Suprapubic skin (tissue), 4 donors: Measurements from ENCODE around the gene VPS8. TPM values are rescaled to one million over a fixed set of nuclear protein-coding genes. Genes with fewer than 3 reads are reported as not detected.

Source experiments
- DNase-seq, 2 donors: peaks; one replicate each; pipeline ENCODE4 v3.0.0-alpha.2; 2019; ENCODE audit warnings: low spot score in 2 of 2
- H3K27ac ChIP-seq: fragments of 200-600 bp; sonication (generic); one replicate; pipeline ENCODE4 v1.5.1; 2019
- H3K27me3 ChIP-seq: fragments of 200-600 bp; sonication (generic); one replicate; pipeline ENCODE4 v1.5.1; 2019
- H3K36me3 ChIP-seq: fragments of 200-600 bp; sonication (generic); one replicate; pipeline ENCODE4 v1.5.1; 2019
- H3K4me1 ChIP-seq: fragments of 200-600 bp; sonication (generic); one replicate; pipeline ENCODE4 v1.5.1; 2019
- H3K4me3 ChIP-seq: fragments of 200-600 bp; sonication (generic); one replicate; pipeline ENCODE4 v1.5.1; 2019; ENCODE audit warnings: mild to moderate bottlenecking
- H3K9me3 ChIP-seq: fragments of 200-600 bp; sonication (generic); one replicate; pipeline ENCODE4 v1.5.1; 2019
- EP300 ChIP-seq: sonication (generic); formaldehyde crosslinking; IDR thresholded peaks from one replicate; pipeline ENCODE4 v1.6.1; 2017; ENCODE audit warnings: antibody characterized with exemption
- POLR2A ChIP-seq, 2 donors: fragments of 450-650 bp; IDR thresholded peaks; one replicate each; pipeline ENCODE4 v1.6.1; 2017; ENCODE audit warnings: antibody characterized with exemption in 2 of 2, mild to moderate bottlenecking in 2 of 2, moderate library complexity in 2 of 2
- POLR2AphosphoS5 ChIP-seq, 3 donors: sonication (generic); formaldehyde crosslinking; IDR thresholded peaks; one replicate each; pipeline ENCODE4 v1.6.1; 2017; ENCODE audit warnings: antibody characterized with exemption in 3 of 3
- whole genome bisulfite sequencing: methylation state at CpG from one replicate; pipeline ENCODE4 v1.1.5; 2018; 5-methylcytosine and 5-hydroxymethylcytosine counted together
- total RNA-seq, 4 donors: library from RNA; depleted of rRNA; stranded (reverse); fragments of >200 nt; gene quantifications; one replicate each; pipeline ENCODE4 v1.1.0, GENCODE V29; 2016
- TF ChIP-seq, protein P1 (sequence below), 2 donors: fragments of 200-600 bp in 1 of 2; fragments of 450-650 bp in 1 of 2; sonication (generic) in 1 of 2; IDR thresholded peaks; one replicate each; pipeline ENCODE4 v1.5.1; 2016 to 2019; ENCODE audit warnings: antibody characterized with exemption in 2 of 2, mild to moderate bottlenecking in 1 of 2, moderate library complexity in 1 of 2

Gene VPS8
- total RNA-seq, 4 donors from 2014 or later = 36.1 to 93.8 (median 57.2) TPM

DNA sequence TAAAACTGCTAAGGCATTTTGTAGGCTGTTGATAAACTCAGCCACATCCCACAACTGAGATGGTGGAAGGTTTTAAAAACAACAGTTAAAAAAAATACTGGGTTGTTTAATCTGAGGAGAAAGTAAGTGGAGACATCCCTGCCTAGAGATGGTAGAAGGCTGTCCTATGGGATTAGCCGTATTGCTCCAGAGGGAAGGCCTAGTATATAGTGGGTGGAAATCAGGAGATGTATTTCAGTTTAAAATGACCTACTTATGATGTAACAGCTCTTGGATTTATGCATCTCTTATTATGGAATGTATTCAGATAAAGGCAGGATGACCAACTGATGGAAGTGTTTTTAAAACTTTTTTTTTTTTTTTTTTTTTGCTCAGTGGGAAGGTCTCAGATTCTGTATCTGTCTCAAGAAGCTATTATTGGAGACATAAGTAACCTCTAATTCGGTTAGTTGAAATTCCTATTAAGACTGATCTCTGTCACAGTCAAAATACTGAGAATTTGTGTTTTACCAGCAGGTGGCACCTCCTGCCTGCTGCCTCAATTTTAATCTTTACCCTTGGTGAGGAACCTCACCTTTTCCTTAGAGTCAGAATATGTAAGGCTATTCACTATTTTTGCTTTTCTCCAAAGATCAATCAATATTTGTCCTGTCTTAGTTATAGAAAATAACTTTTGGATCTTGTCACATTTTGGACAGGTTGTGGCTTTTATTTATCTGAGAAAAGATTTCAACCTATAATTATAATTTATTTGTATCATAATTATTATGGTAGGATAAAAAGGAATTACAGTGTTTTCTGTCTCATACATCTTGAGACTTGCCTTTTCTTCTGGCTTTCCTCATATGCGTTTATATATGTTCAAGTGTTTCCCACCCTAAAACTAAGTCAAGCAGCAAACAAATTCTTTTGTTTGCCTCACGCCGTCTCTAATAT is 63.0 kb downstream of the VPS8 start:
- 74% methylated on average over 5 of the region's 5 CpGs for WGBS
- TF ChIP-seq, protein P1, sequence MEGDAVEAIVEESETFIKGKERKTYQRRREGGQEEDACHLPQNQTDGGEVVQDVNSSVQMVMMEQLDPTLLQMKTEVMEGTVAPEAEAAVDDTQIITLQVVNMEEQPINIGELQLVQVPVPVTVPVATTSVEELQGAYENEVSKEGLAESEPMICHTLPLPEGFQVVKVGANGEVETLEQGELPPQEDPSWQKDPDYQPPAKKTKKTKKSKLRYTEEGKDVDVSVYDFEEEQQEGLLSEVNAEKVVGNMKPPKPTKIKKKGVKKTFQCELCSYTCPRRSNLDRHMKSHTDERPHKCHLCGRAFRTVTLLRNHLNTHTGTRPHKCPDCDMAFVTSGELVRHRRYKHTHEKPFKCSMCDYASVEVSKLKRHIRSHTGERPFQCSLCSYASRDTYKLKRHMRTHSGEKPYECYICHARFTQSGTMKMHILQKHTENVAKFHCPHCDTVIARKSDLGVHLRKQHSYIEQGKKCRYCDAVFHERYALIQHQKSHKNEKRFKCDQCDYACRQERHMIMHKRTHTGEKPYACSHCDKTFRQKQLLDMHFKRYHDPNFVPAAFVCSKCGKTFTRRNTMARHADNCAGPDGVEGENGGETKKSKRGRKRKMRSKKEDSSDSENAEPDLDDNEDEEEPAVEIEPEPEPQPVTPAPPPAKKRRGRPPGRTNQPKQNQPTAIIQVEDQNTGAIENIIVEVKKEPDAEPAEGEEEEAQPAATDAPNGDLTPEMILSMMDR (IDR thresholded peaks at IDR 0.05) = peak; percentile 31 to 49
- no peak for TF ChIP-seq EP300
- DNase-seq = no peak
- no peak overlapping the region for H3K27ac ChIP-seq
- H3K4me1 ChIP-seq = no peaks in the 10 kb centered on the region
- H3K36me3 ChIP-seq = peaks cover 52% of the 10 kb centered on the region
- H3K9me3 ChIP-seq = no peaks in the 10 kb centered on the region
- no peak overlapping the region for H3K4me3 ChIP-seq
- no peaks in the 10 kb centered on the region for H3K27me3 ChIP-seq

DNA sequence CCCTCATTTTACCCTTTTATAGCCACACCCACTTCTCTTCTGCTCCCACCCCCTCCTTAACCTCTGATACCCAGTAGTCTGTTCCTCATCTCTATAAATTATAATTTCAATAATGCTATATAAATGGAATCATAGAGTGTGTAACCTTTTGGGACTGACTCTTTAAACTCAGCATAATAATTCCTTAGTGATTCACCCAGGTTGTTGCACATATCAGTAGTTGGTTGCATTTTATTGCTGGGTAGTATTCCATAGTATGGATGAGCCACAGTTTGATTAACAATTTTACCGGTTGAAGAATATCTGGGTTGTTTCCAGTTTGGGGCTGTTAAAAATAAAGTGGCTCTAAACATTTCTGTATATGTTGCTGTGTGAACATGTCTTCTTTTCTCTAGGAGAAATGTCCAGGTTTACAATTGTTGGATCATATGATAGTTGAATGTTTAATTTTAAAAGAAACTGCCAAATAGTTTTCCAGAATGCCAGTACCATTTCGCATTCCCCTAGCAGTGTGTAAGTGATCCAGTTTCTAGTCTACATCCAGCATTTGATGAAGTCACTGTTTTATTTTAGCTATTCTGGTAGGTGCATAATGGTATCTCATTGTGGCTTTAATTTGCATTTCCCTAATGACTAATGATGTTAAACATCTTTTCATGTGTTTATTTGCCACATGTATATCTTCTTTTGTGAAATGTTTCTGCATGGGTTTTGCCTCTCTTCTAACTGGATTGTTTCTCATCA is 68.5 kb downstream of the VPS8 start:
- Histone ChIP-seq H3K4me3 (no peak overlapping the region), H3K27me3 (no peaks in the 10 kb centered on the region), H3K36me3 (peaks cover 51% of the 10 kb centered on the region), H3K27ac (no peak overlapping the region), H3K4me1 (no peaks in the 10 kb centered on the region), H3K9me3 (no peaks in the 10 kb centered on the region)
- DNase-seq = no peak
- TF ChIP-seq POLR2AphosphoS5 (IDR thresholded peaks at IDR 0.05) = no peak
- TF ChIP-seq POLR2A (IDR thresholded peaks at IDR 0.05) = no peak
- TF ChIP-seq EP300 = no peak
- TF ChIP-seq, protein P1 (IDR thresholded peaks at IDR 0.05) = no peak
- WGBS = 88% methylated on average over 2 of the region's 2 CpGs

DNA sequence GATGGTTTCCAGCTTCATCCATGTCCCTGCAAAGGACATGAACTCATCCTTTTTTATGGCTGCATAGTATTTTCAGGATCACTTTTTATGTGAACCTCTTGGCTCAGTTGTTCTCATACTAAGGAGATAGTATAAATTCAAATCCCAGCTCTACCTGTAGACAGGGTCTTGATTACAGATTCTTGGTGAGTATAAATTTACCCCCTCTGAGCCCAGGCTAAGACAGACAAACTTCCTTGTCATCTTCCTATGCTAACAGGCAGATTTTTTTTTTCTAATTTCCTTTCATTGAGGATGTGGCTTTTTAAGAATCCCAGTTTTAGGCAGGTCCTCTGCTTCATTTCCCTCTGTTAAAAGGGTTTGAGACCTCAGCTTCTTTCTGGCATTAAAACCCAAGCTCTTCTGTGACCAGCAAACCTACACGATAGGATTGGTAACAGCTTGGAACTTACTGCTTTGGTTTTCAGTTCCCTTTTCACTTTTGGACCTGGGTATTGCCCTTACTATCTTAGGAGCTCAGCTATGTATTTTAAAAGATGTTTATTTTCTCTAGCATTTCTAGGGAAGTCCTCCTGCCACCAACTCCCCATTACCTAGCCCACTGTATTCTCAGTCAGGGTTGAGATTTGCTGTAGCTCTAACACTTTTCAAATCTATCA is 72.5 kb downstream of the VPS8 start:
- 92% methylated on average over 1 of the region's 1 CpG for WGBS
- DNase-seq = no peak
- peaks cover 34% of the 10 kb centered on the region for H3K36me3 ChIP-seq
- H3K9me3 ChIP-seq = no peaks in the 10 kb centered on the region
- TF ChIP-seq EP300 = no peak
- TF ChIP-seq POLR2AphosphoS5 (IDR thresholded peaks at IDR 0.05) = no peak
- TF ChIP-seq, protein P1 (IDR thresholded peaks at IDR 0.05) = no peak
- no peak for TF ChIP-seq POLR2A (IDR thresholded peaks at IDR 0.05)
- no peak overlapping the region for H3K27ac ChIP-seq
- H3K4me1 ChIP-seq = no peaks in the 10 kb centered on the region
- no peak overlapping the region for H3K4me3 ChIP-seq
- H3K27me3 ChIP-seq = no peaks in the 10 kb centered on the region

DNA sequence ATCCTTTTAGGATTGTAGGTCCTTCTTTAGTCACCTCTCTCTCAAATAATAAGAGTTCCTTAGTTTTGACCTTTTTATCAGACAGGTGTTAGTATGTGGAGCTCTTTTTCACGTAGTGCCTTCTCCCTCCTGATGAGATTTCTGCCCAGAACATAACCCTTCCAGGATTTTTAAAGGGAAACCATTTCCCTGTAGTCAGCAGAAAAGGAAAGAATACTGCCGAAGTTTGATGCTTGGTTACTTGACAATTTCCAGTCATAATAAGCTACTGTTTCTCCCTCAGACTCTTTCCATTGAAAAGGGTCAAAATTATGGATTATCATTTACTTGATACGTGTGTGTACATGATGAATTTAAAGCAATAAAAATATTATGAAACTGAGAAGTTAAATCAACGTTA is 73.1 kb downstream of the VPS8 start:
- H3K36me3 ChIP-seq = peaks cover 31% of the 10 kb centered on the region
- no peak overlapping the region for H3K27ac ChIP-seq

More for the DNA sequence above, 73.1 kb downstream of the VPS8 start:
- DNase-seq = no peak
- H3K4me3 ChIP-seq = no peak overlapping the region
- 80% methylated on average over 4 of the region's 4 CpGs for WGBS
- H3K4me1 ChIP-seq = no peaks in the 10 kb centered on the region
- H3K27me3 ChIP-seq = no peaks in the 10 kb centered on the region
- no peaks in the 10 kb centered on the region for H3K9me3 ChIP-seq
- TF ChIP-seq POLR2A (IDR thresholded peaks at IDR 0.05) (no peak), EP300 (no peak), POLR2AphosphoS5 (IDR thresholded peaks at IDR 0.05) (no peak)
- TF ChIP-seq, protein P1 (IDR thresholded peaks at IDR 0.05) = no peak
